Lower lobe of right lung (tissue), 2 donors: ENCODE data around the gene KPNA5. TPM values are rescaled to one million over a fixed set of nuclear protein-coding genes. Genes with fewer than 3 reads are reported as not detected.
"Not testable (repeated sequence)": the region's sequence is repeated elsewhere in the genome, so short reads cannot be mapped to it uniquely, and the experiment has no call there.

Experiments
- ATAC-seq, 2 donors: fragments of 200-7000 bp; cut with Tn5 transposase; one replicate each; pipeline ENCODE4 v1.9.1; 2020 to 2022; ENCODE audit warnings: mild to moderate bottlenecking in 2 of 2, moderate library complexity in 2 of 2
- DNase-seq: peaks from one replicate; pipeline ENCODE4 v3.0.0-alpha.2; 2020
- H3K27ac ChIP-seq: fragments of 200-600 bp; one replicate; pipeline ENCODE4 v1.8.0; 2022
- H3K27me3 ChIP-seq: fragments of 200-600 bp; one replicate; pipeline ENCODE4 v1.8.0; 2022; ENCODE audit warnings: low read depth
- H3K36me3 ChIP-seq: fragments of 200-600 bp; one replicate; pipeline ENCODE4 v1.8.0; 2022; ENCODE audit warnings: mild to moderate bottlenecking
- H3K4me1 ChIP-seq: fragments of 200-600 bp; one replicate; pipeline ENCODE4 v1.8.0; 2022
- H3K4me3 ChIP-seq: fragments of 200-600 bp; one replicate; pipeline ENCODE4 v1.8.0; 2022; ENCODE audit warnings: mild to moderate bottlenecking
- H3K9me3 ChIP-seq: fragments of 200-600 bp; one replicate; pipeline ENCODE4 v1.8.0; 2022
- CTCF ChIP-seq: fragments of 200-600 bp; IDR thresholded peaks from one replicate; pipeline ENCODE4 v1.8.0; 2022; ENCODE audit warnings: antibody characterized with exemption, mild to moderate bottlenecking
- intact Hi-C: fragments of 100-400 bp; cut with DNase I; formaldehyde crosslinking; loops from one replicate; pipeline ENCODE4 v1.11.0; 2022
- total RNA-seq: library from RNA; stranded (reverse); fragmentation: NEBNext Ultra II Directional; extraction: Animal tissue kit (Norgen Biotek cat#: 25700); gene quantifications from one replicate; pipeline ENCODE4 v1.2.1, GENCODE V29; 2021
- donor health status: DM: no; HTN: yes; CAD: no; lungs with severe emphysema.

KPNA5 gene
- total RNA-seq, 1 donor from 2014 or later: 17.4 TPM

GRCh38 chr6:116691154-116691553 lies 10.1 kb downstream of the KPNA5 start:
- intact Hi-C loops: no loop called here
- ATAC-seq (no peak), DNase-seq (no peak)
- Histone ChIP-seq H3K27ac (no peak overlapping the region), H3K36me3 (peaks cover 28% of the 10 kb centered on the region), H3K27me3 (no peaks in the 10 kb centered on the region), H3K9me3 (no peaks in the 10 kb centered on the region), H3K4me1 (peaks cover 20% of the 10 kb centered on the region), H3K4me3 (no peak overlapping the region)
- no peak for TF ChIP-seq CTCF

- H3K27me3 ChIP-seq, DNase-seq, intact Hi-C loops, ATAC-seq, H3K4me3 ChIP-seq, H3K9me3 ChIP-seq, H3K27ac ChIP-seq: not testable (repeated sequence)
- Histone ChIP-seq H3K36me3 (peaks cover 28% of the 10 kb centered on the region), H3K4me1 (peaks cover 20% of the 10 kb centered on the region)
Observed at GRCh38 chr6:116692873-116693272, 11.9 kb downstream of the KPNA5 start.

- H3K27me3 ChIP-seq, H3K9me3 ChIP-seq, H3K4me3 ChIP-seq, ATAC-seq, H3K27ac ChIP-seq, intact Hi-C loops, DNase-seq: not testable (repeated sequence)
- H3K4me1 ChIP-seq: peaks cover 17% of the 10 kb centered on the region
- H3K36me3 ChIP-seq: peaks cover 28% of the 10 kb centered on the region
Observed at GRCh38 chr6:116693275-116693674, 12.3 kb downstream of the KPNA5 start.

- ATAC-seq (peak in 1 of 2 donors; percentile 57), DNase-seq (no peak)
- Histone ChIP-seq H3K27ac (no peak overlapping the region), H3K4me1 (peaks cover 8% of the 10 kb centered on the region), H3K9me3 (no peaks in the 10 kb centered on the region), H3K36me3 (peaks cover 33% of the 10 kb centered on the region), H3K27me3 (no peaks in the 10 kb centered on the region), H3K4me3 (no peak overlapping the region)
- intact Hi-C loops: no loop called here
- TF ChIP-seq CTCF: no peak
Observed at GRCh38 chr6:116695401-116695800, 14.4 kb downstream of the KPNA5 start.

GRCh38 chr6:116697480-116697879 lies 16.5 kb downstream of the KPNA5 start:
- no peak overlapping the region for H3K4me3 ChIP-seq
- ATAC-seq: no peak
- H3K36me3 ChIP-seq: peaks cover 29% of the 10 kb centered on the region
- H3K27me3 ChIP-seq: no peaks in the 10 kb centered on the region
- intact Hi-C loops: no loop called here
- peaks cover 8% of the 10 kb centered on the region for H3K4me1 ChIP-seq
- H3K27ac ChIP-seq: no peak overlapping the region
- DNase-seq: no peak
- TF ChIP-seq CTCF: no peak
- no peaks in the 10 kb centered on the region for H3K9me3 ChIP-seq

- H3K4me1 ChIP-seq, H3K27me3 ChIP-seq, DNase-seq, intact Hi-C loops, H3K27ac ChIP-seq, H3K4me3 ChIP-seq, H3K9me3 ChIP-seq, ATAC-seq: not testable (repeated sequence)
- peaks cover 71% of the 10 kb centered on the region for H3K36me3 ChIP-seq
Observed at GRCh38 chr6:116703888-116704287, 22.9 kb downstream of the KPNA5 start.

- TF ChIP-seq CTCF: no peak
Observed at GRCh38 chr6:116705917-116706316, 24.9 kb downstream of the KPNA5 start.

More at GRCh38 chr6:116705917-116706316, 24.9 kb downstream of the KPNA5 start:
- no peak overlapping the region for H3K27ac ChIP-seq
- H3K27me3 ChIP-seq: no peaks in the 10 kb centered on the region
- H3K4me3 ChIP-seq: no peak overlapping the region
- DNase-seq (no peak), ATAC-seq (no peak)
- no peaks in the 10 kb centered on the region for H3K9me3 ChIP-seq
- no peaks in the 10 kb centered on the region for H3K4me1 ChIP-seq
- intact Hi-C loops: no loop called here
- peaks cover 64% of the 10 kb centered on the region for H3K36me3 ChIP-seq
